ENCODE data around the gene STX8.

DNA sequence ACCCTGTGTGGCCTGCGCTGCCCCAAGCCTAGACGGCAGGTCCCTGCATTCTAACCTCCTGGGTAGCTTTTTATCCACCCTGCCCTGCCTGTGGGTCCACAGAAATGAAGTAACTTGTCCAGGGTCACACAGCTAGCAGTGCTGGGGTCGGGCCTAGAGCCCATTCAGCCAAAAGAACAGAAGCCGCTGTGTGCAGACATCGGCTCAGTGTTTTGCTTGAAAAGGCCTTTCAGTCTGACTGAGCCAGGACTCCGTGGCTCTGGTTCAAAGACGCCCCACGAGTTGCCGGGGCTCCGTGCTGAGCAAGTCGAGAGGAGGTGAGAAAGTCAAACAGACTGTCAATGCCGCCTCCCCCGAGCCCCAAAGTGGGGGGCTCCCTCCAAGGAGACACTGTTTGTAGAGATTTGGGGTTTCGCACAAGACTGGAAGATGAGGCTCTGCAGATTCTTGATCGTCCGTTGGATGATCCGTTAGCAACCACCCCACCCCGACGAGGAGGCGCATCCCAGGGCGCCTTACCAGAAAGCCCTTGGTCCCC is 328.1 kb downstream of the STX8 start:
- TF ChIP-seq, protein P1, sequence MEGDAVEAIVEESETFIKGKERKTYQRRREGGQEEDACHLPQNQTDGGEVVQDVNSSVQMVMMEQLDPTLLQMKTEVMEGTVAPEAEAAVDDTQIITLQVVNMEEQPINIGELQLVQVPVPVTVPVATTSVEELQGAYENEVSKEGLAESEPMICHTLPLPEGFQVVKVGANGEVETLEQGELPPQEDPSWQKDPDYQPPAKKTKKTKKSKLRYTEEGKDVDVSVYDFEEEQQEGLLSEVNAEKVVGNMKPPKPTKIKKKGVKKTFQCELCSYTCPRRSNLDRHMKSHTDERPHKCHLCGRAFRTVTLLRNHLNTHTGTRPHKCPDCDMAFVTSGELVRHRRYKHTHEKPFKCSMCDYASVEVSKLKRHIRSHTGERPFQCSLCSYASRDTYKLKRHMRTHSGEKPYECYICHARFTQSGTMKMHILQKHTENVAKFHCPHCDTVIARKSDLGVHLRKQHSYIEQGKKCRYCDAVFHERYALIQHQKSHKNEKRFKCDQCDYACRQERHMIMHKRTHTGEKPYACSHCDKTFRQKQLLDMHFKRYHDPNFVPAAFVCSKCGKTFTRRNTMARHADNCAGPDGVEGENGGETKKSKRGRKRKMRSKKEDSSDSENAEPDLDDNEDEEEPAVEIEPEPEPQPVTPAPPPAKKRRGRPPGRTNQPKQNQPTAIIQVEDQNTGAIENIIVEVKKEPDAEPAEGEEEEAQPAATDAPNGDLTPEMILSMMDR (IDR thresholded peaks at IDR 0.05) = no peak
- TF ChIP-seq POLR2A (IDR thresholded peaks at IDR 0.05) (no peak), POLR2AphosphoS5 (IDR thresholded peaks at IDR 0.05; ENCODE audit: insufficient read depth in 1 of 2, low read depth in 1 of 2) (no peak)

Measured in vagina (tissue), 2 donors.